Transverse colon (tissue), 4 donors: ENCODE data around the gene PRM1.

ENCODE experiments used
- POLR2A ChIP-seq: fragments of 450-650 bp; IDR thresholded peaks from one replicate; pipeline ENCODE4 v1.6.1; 2016; ENCODE audit warnings: antibody characterized with exemption, mild to moderate bottlenecking, moderate library complexity
- POLR2AphosphoS5 ChIP-seq, 3 donors: sonication (generic); formaldehyde crosslinking; IDR thresholded peaks; one replicate each; pipeline ENCODE4 v1.6.1; 2016; ENCODE audit warnings: antibody characterized with exemption in 3 of 3
- TF ChIP-seq, protein P1 (sequence below), 5 experiments: fragments of 200-600 bp in 3 of 5; fragments of 450-650 bp in 2 of 5; sonication (generic) in 3 of 5; IDR thresholded peaks; 1 replicate in 2 of 5; 2 replicates in 3 of 5; pipeline ENCODE4 v1.5.1; 2016 to 2017; ENCODE audit warnings: antibody characterized with exemption in 5 of 5, inconsistent platforms in 3 of 5, mild to moderate bottlenecking in 2 of 5, moderate library complexity in 1 of 5

DNA sequence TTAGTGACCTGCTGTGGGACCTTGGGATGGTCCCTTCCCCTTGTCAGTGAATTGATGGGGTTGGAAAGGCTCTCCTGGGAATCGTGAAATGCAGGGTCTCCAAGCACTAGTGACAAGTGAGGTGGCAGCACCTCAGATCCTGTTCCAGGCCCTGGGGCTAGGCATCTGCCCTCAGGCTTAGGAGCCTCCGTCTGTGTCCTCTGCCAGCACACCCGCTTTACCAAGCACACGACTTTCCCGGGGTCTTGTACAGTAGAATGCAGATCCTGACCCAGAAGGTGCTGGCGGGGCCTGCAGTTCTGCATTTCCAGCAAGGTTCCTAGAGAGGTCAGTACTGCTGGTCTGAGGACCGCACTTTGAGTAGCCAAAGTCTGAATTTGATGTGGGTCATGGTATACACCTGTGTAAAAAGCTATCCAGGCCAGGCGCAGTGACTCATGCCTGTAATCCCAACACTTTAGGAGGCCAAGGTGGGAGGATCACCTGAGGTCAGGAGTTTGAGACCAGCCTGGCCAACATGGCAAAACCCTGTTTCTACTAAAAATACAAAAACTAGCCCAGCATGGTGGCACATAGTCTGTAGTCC is 33.3 kb upstream of the PRM1 start:
- TF ChIP-seq POLR2A (no peak), POLR2AphosphoS5 (IDR thresholded peaks at IDR 0.05) (no peak)
- TF ChIP-seq, protein P1, sequence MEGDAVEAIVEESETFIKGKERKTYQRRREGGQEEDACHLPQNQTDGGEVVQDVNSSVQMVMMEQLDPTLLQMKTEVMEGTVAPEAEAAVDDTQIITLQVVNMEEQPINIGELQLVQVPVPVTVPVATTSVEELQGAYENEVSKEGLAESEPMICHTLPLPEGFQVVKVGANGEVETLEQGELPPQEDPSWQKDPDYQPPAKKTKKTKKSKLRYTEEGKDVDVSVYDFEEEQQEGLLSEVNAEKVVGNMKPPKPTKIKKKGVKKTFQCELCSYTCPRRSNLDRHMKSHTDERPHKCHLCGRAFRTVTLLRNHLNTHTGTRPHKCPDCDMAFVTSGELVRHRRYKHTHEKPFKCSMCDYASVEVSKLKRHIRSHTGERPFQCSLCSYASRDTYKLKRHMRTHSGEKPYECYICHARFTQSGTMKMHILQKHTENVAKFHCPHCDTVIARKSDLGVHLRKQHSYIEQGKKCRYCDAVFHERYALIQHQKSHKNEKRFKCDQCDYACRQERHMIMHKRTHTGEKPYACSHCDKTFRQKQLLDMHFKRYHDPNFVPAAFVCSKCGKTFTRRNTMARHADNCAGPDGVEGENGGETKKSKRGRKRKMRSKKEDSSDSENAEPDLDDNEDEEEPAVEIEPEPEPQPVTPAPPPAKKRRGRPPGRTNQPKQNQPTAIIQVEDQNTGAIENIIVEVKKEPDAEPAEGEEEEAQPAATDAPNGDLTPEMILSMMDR (IDR thresholded peaks at IDR 0.05), result no peak
